Measurements from ENCODE around the gene OR2AG1. TPM values are rescaled to one million over a fixed set of nuclear protein-coding genes. Genes with fewer than 3 reads are reported as not detected.
A peak's percentile ranks its signal among the peaks of the same experiment; 100 is the strongest.

The OR2AG1 gene
- total and polyA plus RNA-seq, 8 donors = under 0.01 TPM; not detected in 7

GRCh38 chr11:6745018-6745417, 37.8 kb upstream of the OR2AG1 start:
- H3K36me3 ChIP-seq = no peaks in the 10 kb centered on the region
- DNase-seq = no peak
- 47 to 79% (median 68%) methylated on average over 3 to 4 of the region's 4 CpGs for WGBS, 5 donors
- H3K4me3 ChIP-seq = peak overlapping the region in 3 of 4 donors; percentile 25 to 41 (median 30)
- intact Hi-C loops (cut with DNase I; ENCODE audit: low total_unique reads) = no loop called here
- H3K9me3 ChIP-seq = no peaks in the 10 kb centered on the region
- no peaks in the 10 kb centered on the region for H3K27me3 ChIP-seq
- peaks cover 0 to 3% (median 0%) of the 10 kb centered on the region in 4 donors for H3K4me1 ChIP-seq
- no peak for TF ChIP-seq POLR2A (IDR thresholded peaks at IDR 0.05)
- TF ChIP-seq POLR2AphosphoS5 (IDR thresholded peaks at IDR 0.05) = no peak
- H3K27ac ChIP-seq = peak overlapping the region in 4 of 5 donors; percentile 71 to 92 (median 78)

GRCh38 chr11:6745465-6746015, 37.3 kb upstream of the OR2AG1 start:
- peak overlapping the region in 4 of 5 donors; percentile 71 to 92 (median 78) for H3K27ac ChIP-seq
- H3K4me3 ChIP-seq = peak overlapping the region; percentile 20 to 41 (median 28)
- DNase-seq = no peak

GRCh38 chr11:6746086-6746618, 36.7 kb upstream of the OR2AG1 start:
- H3K27ac ChIP-seq = peak overlapping the region; percentile 25 to 92 (median 77)
- H3K4me1 ChIP-seq = peaks cover 0 to 3% (median 0%) of the 10 kb centered on the region in 4 donors
- TF ChIP-seq POLR2AphosphoS5 (IDR thresholded peaks at IDR 0.05) (peak in 2 of 3 donors; percentile 35 to 66), POLR2A (IDR thresholded peaks at IDR 0.05) (no peak)
- no peaks in the 10 kb centered on the region for H3K27me3 ChIP-seq
- intact Hi-C loops (cut with DNase I; ENCODE audit: low total_unique reads) = no loop called here
- WGBS, 5 donors = 20 to 36% (median 32%) methylated on average over 5 of the region's 5 CpGs
- no peaks in the 10 kb centered on the region for H3K36me3 ChIP-seq
- H3K4me3 ChIP-seq = peak overlapping the region; percentile 20 to 41 (median 28)
- H3K9me3 ChIP-seq = no peaks in the 10 kb centered on the region
- DNase-seq = peak; percentile 28 to 49

More at GRCh38 chr11:6745465-6746015, 37.3 kb upstream of the OR2AG1 start:
- 41 to 64% (median 57%) methylated on average over 2 of the region's 2 CpGs for WGBS, 5 donors
- no peak for TF ChIP-seq EP300 (IDR thresholded peaks at IDR 0.05)
- TF ChIP-seq POLR2AphosphoS5 (IDR thresholded peaks at IDR 0.05) = no peak
- no peak for TF ChIP-seq CTCF (IDR thresholded peaks at IDR 0.05)
- TF ChIP-seq POLR2A (IDR thresholded peaks at IDR 0.05) = no peak
- Histone ChIP-seq H3K9me3 (no peaks in the 10 kb centered on the region), H3K4me1 (peaks cover 0 to 3% (median 0%) of the 10 kb centered on the region in 4 donors), H3K36me3 (no peaks in the 10 kb centered on the region), H3K27me3 (no peaks in the 10 kb centered on the region)
- intact Hi-C loops (cut with DNase I; ENCODE audit: low total_unique reads) = no loop called here

GRCh38 chr11:6746626-6747025, 36.2 kb upstream of the OR2AG1 start:
- no peak for DNase-seq
- H3K27ac ChIP-seq = peak overlapping the region; percentile 25 to 92 (median 77)
- H3K9me3 ChIP-seq = no peaks in the 10 kb centered on the region
- WGBS, 5 donors = 54 to 64% (median 62%) methylated on average over 1 of the region's 1 CpG
- peak overlapping the region in 2 of 4 donors; percentile 25 to 41 for H3K4me3 ChIP-seq
- H3K36me3 ChIP-seq = no peaks in the 10 kb centered on the region
- TF ChIP-seq EP300 (IDR thresholded peaks at IDR 0.05) = no peak
- TF ChIP-seq POLR2AphosphoS5 (IDR thresholded peaks at IDR 0.05) = no peak
- TF ChIP-seq CTCF (IDR thresholded peaks at IDR 0.05) = no peak
- TF ChIP-seq POLR2A (IDR thresholded peaks at IDR 0.05) = no peak
- no peaks in the 10 kb centered on the region for H3K27me3 ChIP-seq
- peaks cover 0 to 3% (median 0%) of the 10 kb centered on the region in 4 donors for H3K4me1 ChIP-seq
- intact Hi-C loops (cut with DNase I; ENCODE audit: low total_unique reads) = no loop called here

GRCh38 chr11:6747097-6747668, 35.6 kb upstream of the OR2AG1 start:
- H3K4me3 ChIP-seq = no peak overlapping the region
- intact Hi-C loops (cut with DNase I; ENCODE audit: low total_unique reads) = no loop called here
- H3K27me3 ChIP-seq = no peaks in the 10 kb centered on the region
- 70 to 85% (median 75%) methylated on average over 3 of the region's 3 CpGs for WGBS, 5 donors
- peak overlapping the region in 4 of 5 donors; percentile 71 to 92 (median 78) for H3K27ac ChIP-seq
- peaks cover 0 to 3% (median 0%) of the 10 kb centered on the region in 4 donors for H3K4me1 ChIP-seq
- no peaks in the 10 kb centered on the region for H3K36me3 ChIP-seq
- H3K9me3 ChIP-seq = no peaks in the 10 kb centered on the region
- DNase-seq = no peak
- TF ChIP-seq EP300 (IDR thresholded peaks at IDR 0.05) (no peak), POLR2A (IDR thresholded peaks at IDR 0.05) (no peak)
